ENCODE measurements around the gene HOXB8.

The HOXB8 gene

GRCh38 chr17:48647103-48647962 lies 32.2 kb upstream of the HOXB8 start:
- H3K27me3 Mint-ChIP-seq (ENCODE audit: low read depth) = peaks cover 74% of the 10 kb centered on the region
- no peak for TF ChIP-seq CTCF (IDR thresholded peaks at IDR 0.05; ENCODE audit: unreplicated experiment in 3 of 3)
- peak overlapping the region in 2 of 3 experiments; percentile 45 to 78 for H3K27ac Mint-ChIP-seq
- peak overlapping the region; percentile 75 to 88 (median 84) for H3K4me3 Mint-ChIP-seq
- no peaks in the 10 kb centered on the region for H3K36me3 Mint-ChIP-seq (ENCODE audit: low read depth)
- H3K9me3 Mint-ChIP-seq = no peaks in the 10 kb centered on the region
- peaks cover 22% of the 10 kb centered on the region for H3K4me1 Mint-ChIP-seq

- TF ChIP-seq CTCF (IDR thresholded peaks at IDR 0.05; ENCODE audit: unreplicated experiment in 3 of 3) = no peak
- Mint-ChIP-seq H3K4me3 (peak overlapping the region; percentile 75 to 88 (median 84)), H3K9me3 (no peaks in the 10 kb centered on the region), H3K27me3 (ENCODE audit: low read depth) (peaks cover 81% of the 10 kb centered on the region), H3K4me1 (peaks cover 22% of the 10 kb centered on the region), H3K36me3 (ENCODE audit: low read depth) (no peaks in the 10 kb centered on the region), H3K27ac (peak overlapping the region; percentile 42 to 60 (median 45))
These were observed 31.4 kb upstream of the HOXB8 start for GRCh38 chr17:48646183-48647102.

GRCh38 chr17:48645639-48646182 lies 30.6 kb upstream of the HOXB8 start:
- no peaks in the 10 kb centered on the region for H3K36me3 Mint-ChIP-seq (ENCODE audit: low read depth)
- H3K27me3 Mint-ChIP-seq (ENCODE audit: low read depth) = peaks cover 87% of the 10 kb centered on the region

GRCh38 chr17:48644910-48645557 lies 29.9 kb upstream of the HOXB8 start:
- Mint-ChIP-seq H3K27me3 (ENCODE audit: low read depth) (peaks cover 94% of the 10 kb centered on the region), H3K36me3 (ENCODE audit: low read depth) (no peaks in the 10 kb centered on the region), H3K27ac (peak overlapping the region; percentile 15 to 44 (median 42)), H3K4me1 (peaks cover 22% of the 10 kb centered on the region), H3K4me3 (peak overlapping the region; percentile 75 to 84 (median 82)), H3K9me3 (no peaks in the 10 kb centered on the region)
- no peak for TF ChIP-seq CTCF (IDR thresholded peaks at IDR 0.05; ENCODE audit: unreplicated experiment in 3 of 3)

More at GRCh38 chr17:48645639-48646182, 30.6 kb upstream of the HOXB8 start:
- no peak for TF ChIP-seq CTCF (IDR thresholded peaks at IDR 0.05; ENCODE audit: unreplicated experiment in 3 of 3)
- no peaks in the 10 kb centered on the region for H3K9me3 Mint-ChIP-seq
- H3K4me1 Mint-ChIP-seq = peaks cover 22% of the 10 kb centered on the region
- peak overlapping the region; percentile 75 to 84 (median 82) for H3K4me3 Mint-ChIP-seq
- peak overlapping the region; percentile 15 to 44 (median 42) for H3K27ac Mint-ChIP-seq

- Mint-ChIP-seq H3K27me3 (ENCODE audit: low read depth) (peaks cover 97% of the 10 kb centered on the region), H3K9me3 (no peaks in the 10 kb centered on the region), H3K27ac (peak overlapping the region in 1 of 3 experiments; percentile 44), H3K36me3 (ENCODE audit: low read depth) (no peaks in the 10 kb centered on the region), H3K4me3 (peak overlapping the region; percentile 8 to 82 (median 75)), H3K4me1 (peaks cover 22% of the 10 kb centered on the region)
- TF ChIP-seq CTCF (IDR thresholded peaks at IDR 0.05; ENCODE audit: unreplicated experiment in 3 of 3) = no peak
These were observed 29.1 kb upstream of the HOXB8 start for GRCh38 chr17:48644159-48644558.
